RPMI7951 (cell line): ENCODE results near the gene BLNK. TPM values are rescaled to one million over a fixed set of nuclear protein-coding genes. Genes with fewer than 3 reads are reported as not detected.

ENCODE experiments used
- DNase-seq: peaks from one replicate; pipeline ENCODE4 v3.0.0-alpha.2; 2012; ENCODE audit warnings: low read depth
- total RNA-seq: library from RNA; depleted of rRNA; stranded (reverse); fragments of >200 nt; shearing (Covaris generic); gene quantifications from 2 replicates; pipeline ENCODE4 v1.2.3, GENCODE V29; 2014

Gene BLNK
- total RNA-seq, 1 experiment from 2014 or later: not detected

GRCh38 chr10:96261930-96262329 is 9.4 kb downstream of the BLNK start:
- DNase-seq: no peak

GRCh38 chr10:96261132-96261531 is 10.2 kb downstream of the BLNK start:
- no peak for DNase-seq

- no peak for DNase-seq
These were observed 11.4 kb downstream of the BLNK start for GRCh38 chr10:96260014-96260413.

GRCh38 chr10:96259150-96259549 is 12.2 kb downstream of the BLNK start:
- DNase-seq: no peak

GRCh38 chr10:96257944-96258343 is 13.4 kb downstream of the BLNK start:
- no peak for DNase-seq

GRCh38 chr10:96255549-96256333 is 15.6 kb downstream of the BLNK start:
- DNase-seq: no peak

GRCh38 chr10:96254976-96255375 is 16.4 kb downstream of the BLNK start:
- DNase-seq: no peak

- DNase-seq: no peak
These were observed 18.6 kb downstream of the BLNK start for GRCh38 chr10:96252730-96253129.

GRCh38 chr10:96250349-96250748 is 21.0 kb downstream of the BLNK start:
- no peak for DNase-seq

- DNase-seq: no peak
These were observed 22.1 kb downstream of the BLNK start for GRCh38 chr10:96249264-96249663.

- no peak for DNase-seq
These were observed 27.0 kb downstream of the BLNK start for GRCh38 chr10:96244354-96244753.

- DNase-seq: no peak
These were observed 28.1 kb downstream of the BLNK start for GRCh38 chr10:96243296-96243695.

GRCh38 chr10:96242822-96243221 is 28.5 kb downstream of the BLNK start:
- no peak for DNase-seq

GRCh38 chr10:96238646-96239623 is 32.4 kb downstream of the BLNK start:
- DNase-seq: no peak

- no peak for DNase-seq
These were observed 34.5 kb downstream of the BLNK start for GRCh38 chr10:96236876-96237275.

GRCh38 chr10:96236090-96236478 is 35.3 kb downstream of the BLNK start:
- DNase-seq: no peak

GRCh38 chr10:96235326-96236089 is 35.9 kb downstream of the BLNK start:
- no peak for DNase-seq

- no peak for DNase-seq
These were observed 37.4 kb downstream of the BLNK start for GRCh38 chr10:96233959-96234358.

- no peak for DNase-seq
These were observed 40.8 kb downstream of the BLNK start for GRCh38 chr10:96230527-96230926.

- DNase-seq: peak; percentile 60
These were observed 41.8 kb downstream of the BLNK start for GRCh38 chr10:96229568-96230030.

- DNase-seq: no peak
These were observed 42.9 kb downstream of the BLNK start for GRCh38 chr10:96228408-96228994.
